GM10266 (cell line): ENCODE data around the gene BAHCC1.

Experiments used
- DNase-seq: peaks from one replicate; pipeline ENCODE4 v3.0.0; 2012; ENCODE audit errors: extremely low spot score
- CTCF ChIP-seq: IDR thresholded peaks from 2 replicates; pipeline ENCODE4 v1.5.1; 2012; ENCODE audit warnings: mild to moderate bottlenecking, low read depth; ENCODE audit not compliant: control insufficient read depth, insufficient read depth; ENCODE audit errors: missing control alignments

The BAHCC1 gene

GRCh38 chr17:81443269-81443668 is 48.0 kb downstream of the BAHCC1 start:
- TF ChIP-seq CTCF = no peak
- DNase-seq = no peak

- TF ChIP-seq CTCF = no peak
- DNase-seq = no peak
Observed at GRCh38 chr17:81444610-81445339, 49.5 kb downstream of the BAHCC1 start.

GRCh38 chr17:81445642-81446503 is 50.6 kb downstream of the BAHCC1 start:
- TF ChIP-seq CTCF = no peak
- no peak for DNase-seq

GRCh38 chr17:81447331-81447933 is 52.2 kb downstream of the BAHCC1 start:
- TF ChIP-seq CTCF = no peak
- DNase-seq = no peak

- no peak for DNase-seq
- TF ChIP-seq CTCF = no peak
Observed at GRCh38 chr17:81448442-81448841, 53.2 kb downstream of the BAHCC1 start.

- DNase-seq = no peak
- TF ChIP-seq CTCF = no peak
Observed at GRCh38 chr17:81448950-81449349, 53.7 kb downstream of the BAHCC1 start.
